Measurements from ENCODE around the gene TSR1. TPM values are rescaled to one million over a fixed set of nuclear protein-coding genes. Genes with fewer than 3 reads are reported as not detected.

The TSR1 gene
- total and polyA plus RNA-seq, 9 of the 15 experiments (the other 6 are each of a cell fraction or from before 2014, with no cell fraction given), result 16.4 to 87.5 (median 55.2) TPM

- H3K4me2 ChIP-seq (ENCODE audit: insufficient read depth, low read length), result no peak overlapping the region
- ATAC-seq (no peak), DNase-seq (ENCODE audit: extremely low read depth in 1 of 4, low spot score in 3 of 4) (no peak), FAIRE-seq (no peak)
- no peak overlapping the region for H3K9ac ChIP-seq (ENCODE audit: insufficient read depth in 1 of 2, low read depth in 2 of 2, low read length in 2 of 2)
- H3K9me1 ChIP-seq (ENCODE audit: control insufficient read depth, insufficient read depth, low read length), result peaks cover 2% of the 10 kb centered on the region
- no peak for TF ChIP-seq CHD7 (IDR thresholded peaks at IDR 0.05; ENCODE audit: low read depth, low read length)
- TF ChIP-seq BMI1 (IDR thresholded peaks at IDR 0.05; ENCODE audit: low read length), result no peak
- H2AFZ ChIP-seq (ENCODE audit: low read depth, low read length), result no peak overlapping the region
- H3K27me3 ChIP-seq (ENCODE audit: control insufficient read depth in 2 of 2, insufficient read depth in 2 of 2, low read length in 2 of 2), result no peaks in the 10 kb centered on the region
- CTCF ChIA-PET (ENCODE audit: low intra/inter-chr PET ratio), result no interaction called here
- no TSS peak for BruUV-seq (replicated peaks)
- in situ Hi-C loops (cut with MboI) (no loop called here), intact Hi-C loops (cut with micrococcal nuclease) (no loop called here)
- H3K36me3 ChIP-seq (ENCODE audit: control insufficient read depth, insufficient read depth, low read length), result peaks cover 65% of the 10 kb centered on the region
- POLR2A ChIA-PET, result no interaction called here
- no peaks in the 10 kb centered on the region for H3K79me2 ChIP-seq (ENCODE audit: control insufficient read depth, insufficient read depth, low read length)
- H4K20me1 ChIP-seq (replicated peaks; ENCODE audit: control insufficient read depth, insufficient read depth, low read length), result no peaks in the 10 kb centered on the region
- H3K9me3 ChIP-seq (replicated peaks; ENCODE audit: control insufficient read depth, insufficient read depth, low read depth, low read length), result no peaks in the 10 kb centered on the region
- peaks cover 0 to 7% of the 10 kb centered on the region in 2 experiments; a peak in 3 of 5 replicates for H3K4me1 ChIP-seq (replicated peaks in 1 of 2; ENCODE audit: control insufficient read depth in 2 of 2, insufficient read depth in 2 of 2, low read length in 2 of 2)
- 65% methylated on average over 2 of the region's 2 CpGs for WGBS (ENCODE audit: insufficient coverage, low coverage, missing lambda C conversion rate)
- H3K27ac ChIP-seq (ENCODE audit: extremely low read depth, low read depth, low read length), result no peak overlapping the region
- H3K4me3 ChIP-seq, result no peak overlapping the region
These were observed 44.2 kb downstream of the TSR1 start for GRCh38 chr17:2292100-2292499.
